HPDE6-E6E7 (cell line): ENCODE measurements around the gene EID3.

Experiments
- DNase-seq: peaks from one replicate; pipeline ENCODE4 v3.0.0; 2011; ENCODE audit warnings: missing footprints; ENCODE audit errors: extremely low spot score

The EID3 gene

GRCh38 chr12:104339663-104340062 lies 36.1 kb downstream of the EID3 start:
- DNase-seq: no peak

DNA sequence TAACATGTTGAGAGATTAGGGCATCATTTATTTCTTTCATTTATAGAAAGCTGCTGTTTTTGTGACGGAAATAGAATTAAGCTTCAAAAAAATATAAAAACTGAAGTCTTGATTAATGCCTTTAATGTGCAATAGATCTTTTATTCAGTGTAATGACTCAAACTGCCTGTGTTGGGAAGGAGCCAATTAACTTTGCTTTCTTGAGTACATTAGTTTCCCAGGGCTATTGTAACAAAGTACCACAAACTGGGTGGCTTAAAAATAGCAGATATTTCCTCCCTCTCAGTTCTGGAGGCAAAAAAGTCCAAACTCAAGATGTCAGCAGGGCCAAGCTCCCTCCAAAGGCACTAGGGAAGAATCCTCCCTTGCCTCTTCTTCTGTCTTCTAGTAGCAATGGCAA lies 36.6 kb downstream of the EID3 start:
- no peak for DNase-seq

DNA sequence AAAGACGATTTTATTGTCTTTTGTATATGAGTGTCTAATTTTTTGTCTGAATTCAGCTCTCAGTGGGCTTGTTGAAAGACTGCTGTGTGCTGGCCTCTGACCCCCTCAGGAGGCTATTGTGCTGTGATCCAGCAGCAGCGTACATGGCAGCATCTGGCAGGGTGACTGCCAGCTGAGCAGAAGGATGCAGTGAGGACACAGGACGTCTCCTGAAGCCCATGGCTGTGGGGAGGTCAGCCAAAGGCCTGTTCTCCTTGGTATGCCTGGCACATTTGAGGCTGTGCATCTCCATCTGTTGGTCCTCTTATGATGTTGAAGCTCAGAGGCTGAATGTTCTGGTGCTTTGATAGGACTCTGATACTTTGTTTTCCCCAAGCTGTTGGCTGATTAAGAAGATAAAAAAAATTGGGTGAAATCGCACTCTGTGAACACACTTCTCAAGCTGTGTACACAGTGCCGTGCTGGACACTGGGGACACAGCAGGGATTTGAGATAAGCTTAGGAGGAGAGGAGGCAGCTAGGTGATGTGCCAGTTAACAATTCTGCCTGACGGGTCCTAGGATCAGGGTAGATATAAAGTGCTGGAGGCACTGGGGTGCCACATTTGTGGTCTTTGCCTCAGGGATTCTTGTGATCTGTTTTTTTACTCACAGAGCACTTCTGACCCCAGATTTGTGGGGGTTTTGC lies 37.5 kb downstream of the EID3 start:
- no peak for DNase-seq

DNA sequence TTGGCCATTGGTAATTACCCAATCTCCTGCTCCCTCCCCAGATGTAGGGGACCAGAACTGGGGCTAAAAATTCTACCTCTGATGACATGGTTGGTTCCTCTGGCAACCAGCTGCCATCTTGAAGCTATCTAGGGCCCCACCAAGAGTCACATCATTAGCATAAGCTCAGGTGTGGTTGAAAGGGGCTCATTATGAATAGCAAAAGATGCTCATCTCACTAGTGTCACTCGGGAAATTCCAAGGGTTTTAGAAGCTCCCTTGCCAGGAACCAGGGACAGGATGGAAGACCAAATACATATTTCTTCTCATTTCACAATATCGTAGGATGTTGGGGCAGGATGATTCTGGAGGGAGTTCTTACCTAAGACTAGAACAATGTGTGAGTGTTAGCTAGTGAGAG lies 38.6 kb downstream of the EID3 start:
- DNase-seq: no peak

- no peak for DNase-seq
Observed at GRCh38 chr12:104342635-104343249, 39.2 kb downstream of the EID3 start.

- no peak for DNase-seq
Observed at GRCh38 chr12:104344682-104345081, 41.1 kb downstream of the EID3 start.

- no peak for DNase-seq
Observed at GRCh38 chr12:104345234-104346066, 41.9 kb downstream of the EID3 start.

DNA sequence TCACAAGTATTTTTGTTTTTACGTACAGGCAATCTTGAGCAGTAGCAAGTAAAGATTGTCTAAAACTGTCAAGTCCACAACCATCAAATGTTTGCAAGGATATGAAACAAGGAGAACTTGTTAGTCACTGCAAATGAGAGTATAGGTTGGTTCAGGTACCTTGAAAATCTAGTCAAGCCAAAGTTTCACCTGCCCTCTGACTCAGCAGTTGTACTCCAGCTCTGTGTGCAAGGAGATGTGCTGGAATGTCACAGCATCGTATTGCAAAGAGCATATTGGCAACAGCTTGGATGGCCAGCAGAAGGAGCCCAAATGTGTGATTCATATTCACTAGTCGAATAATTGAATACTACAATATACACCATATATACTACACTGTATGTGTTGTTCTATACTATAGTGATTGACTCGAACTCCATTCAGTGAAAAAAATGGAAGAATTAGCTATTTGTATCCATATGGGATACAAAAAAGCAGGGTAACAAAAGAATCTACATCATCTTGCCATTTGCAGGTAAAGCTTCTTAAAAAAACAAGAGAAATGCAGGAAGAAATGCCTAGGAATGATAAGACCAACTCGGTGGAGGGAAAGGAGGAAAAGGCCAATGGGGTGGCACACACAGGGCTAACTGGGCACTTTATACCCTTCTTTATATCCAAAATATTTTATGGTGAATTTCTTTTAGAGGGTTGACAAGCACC lies 44.0 kb downstream of the EID3 start:
- DNase-seq: no peak

DNA sequence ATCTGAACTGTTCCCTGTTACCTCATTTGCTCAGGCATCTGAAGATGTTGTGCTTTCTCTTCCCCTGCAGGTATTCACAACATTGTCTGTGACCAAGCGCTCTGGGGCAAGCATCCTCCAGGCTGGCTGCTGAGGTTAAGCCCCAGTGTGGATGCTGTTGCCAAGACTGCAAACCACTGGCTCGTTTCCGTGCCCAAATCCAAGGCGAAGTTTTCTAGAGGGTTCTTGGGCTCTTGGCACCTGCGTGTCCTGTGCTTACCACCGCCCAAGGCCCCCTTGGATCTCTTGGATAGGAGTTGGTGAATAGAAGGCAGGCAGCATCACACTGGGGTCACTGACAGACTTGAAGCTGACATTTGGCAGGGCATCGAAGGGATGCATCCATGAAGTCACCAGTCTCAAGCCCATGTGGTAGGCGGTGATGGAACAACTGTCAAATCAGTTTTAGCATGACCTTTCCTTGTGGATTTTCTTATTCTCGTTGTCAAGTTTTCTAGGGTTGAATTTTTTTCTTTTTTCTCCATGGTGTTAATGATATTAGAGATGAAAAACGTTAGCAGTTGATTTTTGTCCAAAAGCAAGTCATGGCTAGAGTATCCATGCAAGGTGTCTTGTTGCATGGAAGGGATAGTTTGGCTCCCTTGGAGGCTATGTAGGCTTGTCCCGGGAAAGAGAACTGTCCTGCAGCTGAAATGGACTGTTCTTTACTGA lies 44.9 kb downstream of the EID3 start:
- DNase-seq: no peak

DNA sequence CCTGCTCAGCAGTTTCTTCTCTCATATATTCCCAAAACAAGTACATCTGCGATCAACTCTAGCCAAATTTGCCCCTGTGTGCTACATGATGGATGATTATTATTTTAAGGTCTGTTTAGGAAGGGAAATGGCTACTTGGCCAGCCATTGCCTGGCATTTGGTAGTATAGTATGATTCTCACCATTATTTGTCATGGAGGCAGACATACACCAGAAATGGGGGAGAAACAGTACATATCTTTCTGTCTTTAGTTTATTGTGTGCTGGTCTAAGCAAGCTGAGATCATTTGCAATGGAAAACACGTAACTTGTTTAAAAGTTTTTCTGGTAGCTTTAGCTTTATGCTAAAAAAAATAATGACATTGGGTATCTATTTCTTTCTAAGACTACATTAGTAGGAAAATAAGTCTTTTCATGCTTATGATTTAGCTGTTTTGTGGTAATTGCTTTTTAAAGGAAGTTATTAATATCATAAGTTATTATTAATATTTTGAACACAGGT lies 45.5 kb downstream of the EID3 start:
- DNase-seq: no peak

DNA sequence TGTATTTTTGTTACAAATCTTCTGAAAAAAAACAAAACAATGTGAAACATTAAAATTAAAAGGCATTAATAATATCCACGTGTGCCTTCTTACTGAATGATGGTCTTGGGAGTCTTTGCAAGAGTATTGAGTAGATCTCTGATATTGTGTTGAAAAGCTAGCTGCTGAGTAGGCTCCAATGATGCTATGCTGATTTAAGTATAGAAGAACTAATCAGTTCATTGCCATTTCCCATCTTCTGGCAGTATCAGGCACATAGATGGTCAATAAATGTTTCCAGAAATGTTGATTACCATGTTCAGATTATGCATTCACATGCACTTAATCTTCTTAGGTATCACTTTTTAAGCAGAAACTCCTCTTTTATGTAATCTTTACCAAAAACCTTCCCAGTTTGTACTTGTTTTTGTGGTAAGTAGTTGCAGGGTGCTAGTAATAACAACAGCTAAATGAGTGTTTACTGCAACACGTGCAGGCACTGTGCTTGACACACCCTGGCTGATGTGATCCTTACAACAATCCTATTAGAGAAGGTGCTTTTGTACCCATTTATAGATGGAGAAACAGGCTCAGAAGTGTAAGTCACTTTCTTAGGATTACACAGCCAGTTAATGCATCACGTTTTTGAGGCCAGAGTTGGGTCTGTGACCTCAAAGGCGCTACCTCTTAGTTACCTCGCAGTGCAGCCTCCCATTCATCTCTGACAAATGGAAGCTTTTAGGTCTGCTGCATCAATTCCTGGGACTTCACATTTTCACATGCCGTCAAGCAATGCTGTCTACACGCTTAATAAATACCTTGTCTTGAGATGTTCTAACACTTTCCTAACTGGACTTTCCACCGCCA lies 46.9 kb downstream of the EID3 start:
- no peak for DNase-seq

DNA sequence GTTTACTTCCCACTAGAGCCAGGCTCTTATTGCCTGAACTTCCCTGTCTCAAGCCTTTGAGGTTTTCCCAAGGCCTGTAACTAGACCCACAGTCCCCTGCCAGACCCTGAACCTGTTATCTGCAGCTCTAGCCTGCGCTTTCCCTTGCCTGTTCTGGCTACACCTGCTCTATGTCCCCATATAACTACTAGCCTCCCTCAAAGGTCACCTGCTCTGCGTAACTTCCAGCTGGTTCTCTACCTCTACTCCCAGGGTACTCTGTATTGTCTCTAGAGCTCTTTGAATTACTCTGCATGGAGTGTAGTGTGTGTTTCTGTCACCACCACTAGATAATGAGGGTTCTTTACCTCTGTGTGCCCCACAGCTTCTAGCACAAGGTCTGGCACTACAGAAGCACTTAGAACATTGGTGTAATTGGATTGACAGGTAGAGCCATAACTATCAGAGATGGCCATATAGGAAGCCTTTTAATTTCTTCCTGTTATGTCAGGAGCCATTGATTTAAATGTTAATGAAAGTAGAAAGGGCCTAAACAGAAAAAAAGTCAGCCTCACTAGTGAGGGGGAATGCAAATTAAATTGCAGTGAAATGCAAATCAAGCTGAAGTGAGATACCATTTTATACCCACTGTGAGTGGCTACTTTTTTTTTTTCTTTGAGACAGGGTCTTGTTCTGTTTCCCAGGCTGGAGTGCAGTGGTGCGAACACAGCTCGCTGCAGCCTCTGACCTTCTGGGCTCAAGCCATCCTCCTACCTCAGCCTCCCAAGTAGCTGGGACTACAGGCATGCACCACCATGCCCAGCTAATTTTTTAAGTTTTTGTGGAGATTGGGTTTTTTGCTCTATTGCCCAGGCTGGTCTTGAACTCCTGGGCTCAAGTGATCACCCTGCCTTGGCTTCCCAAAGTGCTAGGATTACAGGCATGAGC lies 47.8 kb downstream of the EID3 start:
- no peak for DNase-seq

- no peak for DNase-seq
Observed at GRCh38 chr12:104352106-104352713, 48.7 kb downstream of the EID3 start.

DNA sequence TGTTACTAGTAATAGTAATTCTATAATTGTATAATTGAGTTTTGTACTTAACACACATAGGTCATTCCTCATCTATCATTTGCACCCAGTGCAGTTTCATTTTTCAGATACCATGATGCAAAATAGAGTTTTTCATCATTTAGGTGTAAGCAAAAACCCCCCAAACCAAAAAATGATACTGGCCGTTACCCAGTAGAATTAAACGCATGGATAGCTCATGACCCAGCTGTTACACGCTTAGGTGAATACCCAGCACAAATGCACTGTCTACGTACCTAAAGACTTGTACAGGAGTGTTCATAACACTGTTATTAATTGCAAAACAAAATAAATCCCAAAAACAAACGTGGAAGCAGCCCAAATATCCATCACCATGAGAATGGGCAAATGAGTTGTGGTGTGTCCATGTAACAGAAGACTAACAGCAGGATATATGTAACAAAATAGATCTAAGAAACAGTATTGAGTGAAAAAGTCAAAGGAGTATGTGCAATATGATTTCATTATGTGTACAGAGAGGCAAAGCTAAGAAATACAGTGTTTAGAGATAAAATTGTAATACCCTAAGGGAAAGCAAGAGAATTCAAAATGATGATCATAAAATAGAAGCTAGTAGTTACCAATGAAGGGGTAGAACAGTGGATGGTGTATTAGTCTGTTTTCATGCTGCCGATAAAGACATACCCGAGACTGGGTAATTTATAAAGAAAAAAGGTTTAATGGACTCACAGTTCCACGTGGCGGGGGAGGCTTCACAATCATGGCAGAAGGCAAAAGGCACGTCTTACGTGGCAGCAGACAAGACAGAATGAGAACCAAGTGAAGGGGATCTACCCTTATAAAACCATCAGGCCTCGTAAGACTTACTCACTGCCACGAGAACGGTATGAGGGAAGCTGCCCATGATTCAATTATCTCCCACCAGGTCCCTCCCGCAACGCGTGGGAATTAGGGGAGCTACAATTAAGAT lies 49.8 kb downstream of the EID3 start:
- no peak for DNase-seq

DNA sequence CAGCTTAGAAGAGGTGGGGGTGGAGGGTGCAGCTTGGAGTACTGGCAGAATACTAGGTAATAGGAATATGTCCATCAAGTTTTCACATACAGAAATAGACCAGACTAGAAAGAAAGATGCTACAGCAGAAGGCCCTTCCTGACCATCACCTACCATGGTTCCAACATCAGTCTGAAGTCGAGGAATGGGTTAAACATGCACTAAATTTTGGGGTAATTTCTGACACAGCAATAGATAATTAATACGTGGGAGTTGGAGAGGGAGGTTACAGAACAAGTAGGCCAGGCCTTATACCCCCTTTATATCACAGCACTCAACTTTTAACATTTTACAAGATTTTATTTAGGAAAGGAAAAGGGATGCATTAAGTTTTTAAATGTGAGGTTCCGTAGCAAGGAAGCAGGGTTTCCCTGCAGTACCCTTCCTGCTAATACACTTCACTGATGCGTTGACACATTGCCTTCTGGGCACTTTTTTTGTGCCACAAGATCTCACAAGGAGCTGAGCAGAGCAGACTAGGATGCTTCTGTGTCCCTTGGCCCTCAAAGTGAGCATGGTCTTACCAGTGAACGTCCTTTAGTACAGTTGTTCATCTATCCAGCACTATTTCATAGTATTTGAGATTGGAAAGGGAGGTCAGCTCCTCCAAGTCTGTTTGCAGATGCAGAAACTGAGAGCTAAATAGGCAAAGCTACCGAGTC lies 50.8 kb downstream of the EID3 start:
- DNase-seq: no peak
